ENCODE results near the gene RAMACL.

DNA sequence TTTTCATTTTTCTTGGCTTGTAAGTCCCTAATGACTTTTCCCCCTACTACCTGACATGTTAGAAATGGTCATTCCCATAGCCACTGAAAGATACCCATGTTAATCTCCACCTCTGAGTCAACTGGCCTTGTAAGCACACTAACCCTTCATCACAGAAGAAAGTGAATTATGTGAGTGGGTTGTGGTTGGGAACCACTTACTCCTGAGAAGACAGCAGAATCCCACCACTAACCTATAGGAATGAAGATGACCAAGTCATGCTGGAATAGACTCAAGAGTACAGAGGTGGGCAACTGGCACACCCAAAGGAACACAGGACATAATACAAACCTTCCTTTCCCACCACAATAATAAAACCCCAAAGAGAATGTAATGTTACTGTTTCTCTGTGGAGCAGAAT, 30.1 kb downstream of the RAMACL start:
- no peak for TF ChIP-seq ZFP41 (tag by site-specific recombination; IDR thresholded peaks at IDR 0.05; ENCODE audit: borderline replicate concordance)
- TF ChIP-seq, protein P1, sequence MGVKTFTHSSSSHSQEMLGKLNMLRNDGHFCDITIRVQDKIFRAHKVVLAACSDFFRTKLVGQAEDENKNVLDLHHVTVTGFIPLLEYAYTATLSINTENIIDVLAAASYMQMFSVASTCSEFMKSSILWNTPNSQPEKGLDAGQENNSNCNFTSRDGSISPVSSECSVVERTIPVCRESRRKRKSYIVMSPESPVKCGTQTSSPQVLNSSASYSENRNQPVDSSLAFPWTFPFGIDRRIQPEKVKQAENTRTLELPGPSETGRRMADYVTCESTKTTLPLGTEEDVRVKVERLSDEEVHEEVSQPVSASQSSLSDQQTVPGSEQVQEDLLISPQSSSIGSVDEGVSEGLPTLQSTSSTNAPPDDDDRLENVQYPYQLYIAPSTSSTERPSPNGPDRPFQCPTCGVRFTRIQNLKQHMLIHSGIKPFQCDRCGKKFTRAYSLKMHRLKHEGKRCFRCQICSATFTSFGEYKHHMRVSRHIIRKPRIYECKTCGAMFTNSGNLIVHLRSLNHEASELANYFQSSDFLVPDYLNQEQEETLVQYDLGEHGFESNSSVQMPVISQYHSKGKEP (tag by site-specific recombination; IDR thresholded peaks at IDR 0.05) = no peak
- TF ChIP-seq, protein P2, sequence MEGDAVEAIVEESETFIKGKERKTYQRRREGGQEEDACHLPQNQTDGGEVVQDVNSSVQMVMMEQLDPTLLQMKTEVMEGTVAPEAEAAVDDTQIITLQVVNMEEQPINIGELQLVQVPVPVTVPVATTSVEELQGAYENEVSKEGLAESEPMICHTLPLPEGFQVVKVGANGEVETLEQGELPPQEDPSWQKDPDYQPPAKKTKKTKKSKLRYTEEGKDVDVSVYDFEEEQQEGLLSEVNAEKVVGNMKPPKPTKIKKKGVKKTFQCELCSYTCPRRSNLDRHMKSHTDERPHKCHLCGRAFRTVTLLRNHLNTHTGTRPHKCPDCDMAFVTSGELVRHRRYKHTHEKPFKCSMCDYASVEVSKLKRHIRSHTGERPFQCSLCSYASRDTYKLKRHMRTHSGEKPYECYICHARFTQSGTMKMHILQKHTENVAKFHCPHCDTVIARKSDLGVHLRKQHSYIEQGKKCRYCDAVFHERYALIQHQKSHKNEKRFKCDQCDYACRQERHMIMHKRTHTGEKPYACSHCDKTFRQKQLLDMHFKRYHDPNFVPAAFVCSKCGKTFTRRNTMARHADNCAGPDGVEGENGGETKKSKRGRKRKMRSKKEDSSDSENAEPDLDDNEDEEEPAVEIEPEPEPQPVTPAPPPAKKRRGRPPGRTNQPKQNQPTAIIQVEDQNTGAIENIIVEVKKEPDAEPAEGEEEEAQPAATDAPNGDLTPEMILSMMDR (tag by site-specific recombination; IDR thresholded peaks at IDR 0.05) = no peak
- TF ChIP-seq ZNF558 (tag by site-specific recombination; IDR thresholded peaks at IDR 0.05) = no peak
- TF ChIP-seq, protein P3, sequence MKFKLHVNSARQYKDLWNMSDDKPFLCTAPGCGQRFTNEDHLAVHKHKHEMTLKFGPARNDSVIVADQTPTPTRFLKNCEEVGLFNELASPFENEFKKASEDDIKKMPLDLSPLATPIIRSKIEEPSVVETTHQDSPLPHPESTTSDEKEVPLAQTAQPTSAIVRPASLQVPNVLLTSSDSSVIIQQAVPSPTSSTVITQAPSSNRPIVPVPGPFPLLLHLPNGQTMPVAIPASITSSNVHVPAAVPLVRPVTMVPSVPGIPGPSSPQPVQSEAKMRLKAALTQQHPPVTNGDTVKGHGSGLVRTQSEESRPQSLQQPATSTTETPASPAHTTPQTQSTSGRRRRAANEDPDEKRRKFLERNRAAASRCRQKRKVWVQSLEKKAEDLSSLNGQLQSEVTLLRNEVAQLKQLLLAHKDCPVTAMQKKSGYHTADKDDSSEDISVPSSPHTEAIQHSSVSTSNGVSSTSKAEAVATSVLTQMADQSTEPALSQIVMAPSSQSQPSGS (tag by site-specific recombination; IDR thresholded peaks at IDR 0.05; ENCODE audit: low read depth) = no peak
- TF ChIP-seq, protein P4, sequence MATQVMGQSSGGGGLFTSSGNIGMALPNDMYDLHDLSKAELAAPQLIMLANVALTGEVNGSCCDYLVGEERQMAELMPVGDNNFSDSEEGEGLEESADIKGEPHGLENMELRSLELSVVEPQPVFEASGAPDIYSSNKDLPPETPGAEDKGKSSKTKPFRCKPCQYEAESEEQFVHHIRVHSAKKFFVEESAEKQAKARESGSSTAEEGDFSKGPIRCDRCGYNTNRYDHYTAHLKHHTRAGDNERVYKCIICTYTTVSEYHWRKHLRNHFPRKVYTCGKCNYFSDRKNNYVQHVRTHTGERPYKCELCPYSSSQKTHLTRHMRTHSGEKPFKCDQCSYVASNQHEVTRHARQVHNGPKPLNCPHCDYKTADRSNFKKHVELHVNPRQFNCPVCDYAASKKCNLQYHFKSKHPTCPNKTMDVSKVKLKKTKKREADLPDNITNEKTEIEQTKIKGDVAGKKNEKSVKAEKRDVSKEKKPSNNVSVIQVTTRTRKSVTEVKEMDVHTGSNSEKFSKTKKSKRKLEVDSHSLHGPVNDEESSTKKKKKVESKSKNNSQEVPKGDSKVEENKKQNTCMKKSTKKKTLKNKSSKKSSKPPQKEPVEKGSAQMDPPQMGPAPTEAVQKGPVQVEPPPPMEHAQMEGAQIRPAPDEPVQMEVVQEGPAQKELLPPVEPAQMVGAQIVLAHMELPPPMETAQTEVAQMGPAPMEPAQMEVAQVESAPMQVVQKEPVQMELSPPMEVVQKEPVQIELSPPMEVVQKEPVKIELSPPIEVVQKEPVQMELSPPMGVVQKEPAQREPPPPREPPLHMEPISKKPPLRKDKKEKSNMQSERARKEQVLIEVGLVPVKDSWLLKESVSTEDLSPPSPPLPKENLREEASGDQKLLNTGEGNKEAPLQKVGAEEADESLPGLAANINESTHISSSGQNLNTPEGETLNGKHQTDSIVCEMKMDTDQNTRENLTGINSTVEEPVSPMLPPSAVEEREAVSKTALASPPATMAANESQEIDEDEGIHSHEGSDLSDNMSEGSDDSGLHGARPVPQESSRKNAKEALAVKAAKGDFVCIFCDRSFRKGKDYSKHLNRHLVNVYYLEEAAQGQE (tag by site-specific recombination; IDR thresholded peaks at IDR 0.05) = no peak
- no peak for TF ChIP-seq ZNF121 (tag by site-specific recombination; IDR thresholded peaks at IDR 0.05)
- TF ChIP-seq, protein P5, sequence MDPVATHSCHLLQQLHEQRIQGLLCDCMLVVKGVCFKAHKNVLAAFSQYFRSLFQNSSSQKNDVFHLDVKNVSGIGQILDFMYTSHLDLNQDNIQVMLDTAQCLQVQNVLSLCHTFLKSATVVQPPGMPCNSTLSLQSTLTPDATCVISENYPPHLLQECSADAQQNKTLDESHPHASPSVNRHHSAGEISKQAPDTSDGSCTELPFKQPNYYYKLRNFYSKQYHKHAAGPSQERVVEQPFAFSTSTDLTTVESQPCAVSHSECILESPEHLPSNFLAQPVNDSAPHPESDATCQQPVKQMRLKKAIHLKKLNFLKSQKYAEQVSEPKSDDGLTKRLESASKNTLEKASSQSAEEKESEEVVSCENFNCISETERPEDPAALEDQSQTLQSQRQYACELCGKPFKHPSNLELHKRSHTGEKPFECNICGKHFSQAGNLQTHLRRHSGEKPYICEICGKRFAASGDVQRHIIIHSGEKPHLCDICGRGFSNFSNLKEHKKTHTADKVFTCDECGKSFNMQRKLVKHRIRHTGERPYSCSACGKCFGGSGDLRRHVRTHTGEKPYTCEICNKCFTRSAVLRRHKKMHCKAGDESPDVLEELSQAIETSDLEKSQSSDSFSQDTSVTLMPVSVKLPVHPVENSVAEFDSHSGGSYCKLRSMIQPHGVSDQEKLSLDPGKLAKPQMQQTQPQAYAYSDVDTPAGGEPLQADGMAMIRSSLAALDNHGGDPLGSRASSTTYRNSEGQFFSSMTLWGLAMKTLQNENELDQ (tag by site-specific recombination; IDR thresholded peaks at IDR 0.05; ENCODE audit: low read depth) = no peak
